Breast epithelium (tissue), 4 donors: ENCODE data around the gene NSD2. TPM values are rescaled to one million over a fixed set of nuclear protein-coding genes. Genes with fewer than 3 reads are reported as not detected.
A peak's percentile ranks its signal among the peaks of the same experiment; 100 is the strongest.

ENCODE experiments used
- DNase-seq, 2 donors: peaks; one replicate each; pipeline ENCODE4 v3.0.0-alpha.2; 2019; ENCODE audit warnings: low spot score in 2 of 2
- H3K27ac ChIP-seq, 2 donors: fragments of 200-600 bp; sonication (generic) in 1 of 2; one replicate each; pipeline ENCODE4 v1.5.1; 2016 to 2019; ENCODE audit warnings: mild to moderate bottlenecking in 1 of 2
- H3K27me3 ChIP-seq, 2 donors: fragments of 200-600 bp; sonication (generic) in 1 of 2; one replicate each; pipeline versions ENCODE4 v1.5.1 to v1.6.0; 2017 to 2019; ENCODE audit warnings: control low read depth in 1 of 2, mild to moderate bottlenecking in 1 of 2
- H3K36me3 ChIP-seq: fragments of 200-600 bp; one replicate; pipeline ENCODE4 v1.5.1; 2019
- H3K4me1 ChIP-seq, 2 donors: fragments of 200-600 bp; sonication (generic); one replicate each; pipeline ENCODE4 v1.5.1; 2016 to 2019; ENCODE audit warnings: control low read depth in 1 of 2
- H3K4me3 ChIP-seq, 3 donors: fragments of 200-600 bp; sonication (generic); 1 replicate in 2 of 3; 2 replicates in 1 of 3; pipeline ENCODE4 v1.5.1; 2016 to 2019; ENCODE audit warnings: mild to moderate bottlenecking in 3 of 3, moderate library complexity in 2 of 3
- H3K9me3 ChIP-seq, 2 donors: fragments of 200-600 bp; sonication (generic) in 1 of 2; one replicate each; pipeline ENCODE4 v1.5.1; 2016 to 2019; ENCODE audit warnings: control low read depth in 1 of 2
- CTCF ChIP-seq, 3 donors: fragments of 450-650 bp; IDR thresholded peaks; one replicate each; pipeline ENCODE4 v1.5.1; 2016 to 2017; ENCODE audit warnings: antibody characterized with exemption in 3 of 3, mild to moderate bottlenecking in 3 of 3, moderate library complexity in 3 of 3
- POLR2A ChIP-seq: fragments of 450-650 bp; IDR thresholded peaks from one replicate; pipeline ENCODE4 v1.6.1; 2016; ENCODE audit warnings: antibody characterized with exemption, mild to moderate bottlenecking, moderate library complexity
- POLR2AphosphoS5 ChIP-seq, 3 donors: sonication (generic); formaldehyde crosslinking; IDR thresholded peaks; one replicate each; pipeline ENCODE4 v1.6.1; 2017; ENCODE audit warnings: antibody characterized with exemption in 3 of 3
- intact Hi-C: fragments of 100-400 bp; cut with DNase I; formaldehyde crosslinking; loops from one replicate; pipeline ENCODE4 v1.15.1; 2023; ENCODE audit warnings: low total_unique reads
- total RNA-seq, 3 donors: library from RNA; depleted of rRNA; stranded (reverse); fragments of >200 nt; gene quantifications; one replicate each; pipeline ENCODE4 v1.1.0, GENCODE V29; 2016

Gene NSD2
- total RNA-seq, 3 donors from 2014 or later = 24.6 to 36.7 (median 30.8) TPM

GRCh38 chr4:1983053-1983845, 112.1 kb downstream of the NSD2 start:
- no peak for TF ChIP-seq POLR2A
- TF ChIP-seq POLR2AphosphoS5 (IDR thresholded peaks at IDR 0.05) = no peak
- no peak for TF ChIP-seq CTCF (IDR thresholded peaks at IDR 0.05)
- no peaks in the 10 kb centered on the region for H3K4me1 ChIP-seq
- no peaks in the 10 kb centered on the region for H3K9me3 ChIP-seq
- no peaks in the 10 kb centered on the region for H3K27me3 ChIP-seq
- no peak overlapping the region for H3K27ac ChIP-seq
- H3K36me3 ChIP-seq = peaks cover 12% of the 10 kb centered on the region
- no peak for DNase-seq
- intact Hi-C loops = no loop called here
- no peak overlapping the region for H3K4me3 ChIP-seq

GRCh38 chr4:1983846-1984405, 112.7 kb downstream of the NSD2 start:
- intact Hi-C loops = no loop called here
- DNase-seq = no peak
- H3K36me3 ChIP-seq = peaks cover 12% of the 10 kb centered on the region
- H3K27me3 ChIP-seq = no peaks in the 10 kb centered on the region
- H3K4me1 ChIP-seq = no peaks in the 10 kb centered on the region
- H3K4me3 ChIP-seq = no peak overlapping the region
- no peaks in the 10 kb centered on the region for H3K9me3 ChIP-seq
- no peak overlapping the region for H3K27ac ChIP-seq
- no peak for TF ChIP-seq POLR2AphosphoS5 (IDR thresholded peaks at IDR 0.05)
- no peak for TF ChIP-seq CTCF (IDR thresholded peaks at IDR 0.05)
- no peak for TF ChIP-seq POLR2A

- Histone ChIP-seq H3K9me3 (no peaks in the 10 kb centered on the region), H3K4me3 (no peak overlapping the region), H3K36me3 (peaks cover 12% of the 10 kb centered on the region), H3K27ac (peak overlapping the region in 1 of 2 donors; percentile 3), H3K27me3 (no peaks in the 10 kb centered on the region), H3K4me1 (no peaks in the 10 kb centered on the region)
- intact Hi-C loops = no loop called here
- TF ChIP-seq POLR2AphosphoS5 (IDR thresholded peaks at IDR 0.05) (no peak), CTCF (IDR thresholded peaks at IDR 0.05) (no peak), POLR2A (no peak)
- no peak for DNase-seq
Measured at GRCh38 chr4:1984406-1985191, 113.4 kb downstream of the NSD2 start.

- Histone ChIP-seq H3K4me3 (no peak overlapping the region), H3K4me1 (no peaks in the 10 kb centered on the region), H3K36me3 (peaks cover 12% of the 10 kb centered on the region), H3K27me3 (no peaks in the 10 kb centered on the region), H3K9me3 (no peaks in the 10 kb centered on the region), H3K27ac (no peak overlapping the region)
- no peak for DNase-seq
- intact Hi-C loops = no loop called here
- TF ChIP-seq CTCF (IDR thresholded peaks at IDR 0.05) (no peak), POLR2A (no peak), POLR2AphosphoS5 (IDR thresholded peaks at IDR 0.05) (no peak)
Measured at GRCh38 chr4:1985294-1985693, 114.1 kb downstream of the NSD2 start.
